ENCODE data around the gene PCDHB10.
"Not testable (repeated sequence)": the region's sequence is repeated elsewhere in the genome, so short reads cannot be mapped to it uniquely, and the experiment has no call there.

- TF ChIP-seq, protein P1, sequence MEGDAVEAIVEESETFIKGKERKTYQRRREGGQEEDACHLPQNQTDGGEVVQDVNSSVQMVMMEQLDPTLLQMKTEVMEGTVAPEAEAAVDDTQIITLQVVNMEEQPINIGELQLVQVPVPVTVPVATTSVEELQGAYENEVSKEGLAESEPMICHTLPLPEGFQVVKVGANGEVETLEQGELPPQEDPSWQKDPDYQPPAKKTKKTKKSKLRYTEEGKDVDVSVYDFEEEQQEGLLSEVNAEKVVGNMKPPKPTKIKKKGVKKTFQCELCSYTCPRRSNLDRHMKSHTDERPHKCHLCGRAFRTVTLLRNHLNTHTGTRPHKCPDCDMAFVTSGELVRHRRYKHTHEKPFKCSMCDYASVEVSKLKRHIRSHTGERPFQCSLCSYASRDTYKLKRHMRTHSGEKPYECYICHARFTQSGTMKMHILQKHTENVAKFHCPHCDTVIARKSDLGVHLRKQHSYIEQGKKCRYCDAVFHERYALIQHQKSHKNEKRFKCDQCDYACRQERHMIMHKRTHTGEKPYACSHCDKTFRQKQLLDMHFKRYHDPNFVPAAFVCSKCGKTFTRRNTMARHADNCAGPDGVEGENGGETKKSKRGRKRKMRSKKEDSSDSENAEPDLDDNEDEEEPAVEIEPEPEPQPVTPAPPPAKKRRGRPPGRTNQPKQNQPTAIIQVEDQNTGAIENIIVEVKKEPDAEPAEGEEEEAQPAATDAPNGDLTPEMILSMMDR (optimal IDR thresholded peaks at IDR 0.05 in 1 of 3, IDR thresholded peaks at IDR 0.05 in 1 of 3, conservative IDR thresholded peaks at IDR 0.05 in 1 of 3; ENCODE audit: extremely low read depth in 1 of 3, insufficient read depth in 2 of 3, low read length in 3 of 3): not testable (repeated sequence)
- not testable (repeated sequence) for TF ChIP-seq EZH2 (IDR thresholded peaks at IDR 0.05; ENCODE audit: low read length)
Measured at GRCh38 chr5:141174291-141175104, 17.7 kb upstream of the PCDHB10 start.
